ENCODE measurements around the gene INIP. TPM values are rescaled to one million over a fixed set of nuclear protein-coding genes. Genes with fewer than 3 reads are reported as not detected.

Gene INIP
- total RNA-seq, 4 donors from 2014 or later = 11.6 to 14.2 (median 13.0) TPM

DNA sequence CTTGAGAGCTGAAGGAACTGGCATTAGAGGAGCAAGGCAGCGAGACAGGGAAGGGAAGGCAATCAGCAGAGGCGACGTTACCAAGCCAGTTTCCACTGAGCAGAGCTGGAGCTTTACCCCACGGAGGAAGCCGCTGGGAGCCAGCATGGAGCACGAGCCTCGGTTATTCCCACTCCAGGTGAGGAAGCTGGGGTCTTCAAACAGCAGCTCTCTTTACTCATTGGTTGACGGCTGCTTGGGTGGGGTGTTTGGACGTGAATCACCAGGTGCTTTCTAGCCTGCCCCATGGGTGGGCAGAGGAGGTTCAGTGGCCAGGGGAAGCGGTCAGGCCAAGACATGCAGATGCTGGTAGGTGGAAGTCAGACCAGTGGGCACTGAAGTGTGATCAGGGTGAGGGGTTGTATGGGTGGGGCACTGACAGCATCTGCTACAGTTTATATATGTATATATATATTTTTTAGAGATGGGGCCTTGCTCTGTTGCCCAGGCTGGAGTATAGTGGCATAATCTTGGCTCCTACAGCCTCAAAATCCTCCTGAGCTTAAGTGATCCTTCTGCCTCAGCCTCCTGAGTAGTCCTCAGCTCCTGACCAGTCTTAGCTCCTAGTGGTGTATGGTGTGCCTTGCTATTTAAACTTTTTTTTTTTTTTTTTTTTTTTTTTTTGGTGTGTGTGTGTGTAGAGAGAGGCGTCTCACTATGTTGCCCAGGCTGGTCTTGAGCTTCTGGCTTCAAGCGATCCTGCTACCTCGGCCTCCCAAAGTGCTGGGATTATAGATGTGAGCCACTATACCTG is 45.0 kb upstream of the INIP start:
- no peak for TF ChIP-seq POLR2AphosphoS5 (IDR thresholded peaks at IDR 0.05)
- TF ChIP-seq, protein P1, sequence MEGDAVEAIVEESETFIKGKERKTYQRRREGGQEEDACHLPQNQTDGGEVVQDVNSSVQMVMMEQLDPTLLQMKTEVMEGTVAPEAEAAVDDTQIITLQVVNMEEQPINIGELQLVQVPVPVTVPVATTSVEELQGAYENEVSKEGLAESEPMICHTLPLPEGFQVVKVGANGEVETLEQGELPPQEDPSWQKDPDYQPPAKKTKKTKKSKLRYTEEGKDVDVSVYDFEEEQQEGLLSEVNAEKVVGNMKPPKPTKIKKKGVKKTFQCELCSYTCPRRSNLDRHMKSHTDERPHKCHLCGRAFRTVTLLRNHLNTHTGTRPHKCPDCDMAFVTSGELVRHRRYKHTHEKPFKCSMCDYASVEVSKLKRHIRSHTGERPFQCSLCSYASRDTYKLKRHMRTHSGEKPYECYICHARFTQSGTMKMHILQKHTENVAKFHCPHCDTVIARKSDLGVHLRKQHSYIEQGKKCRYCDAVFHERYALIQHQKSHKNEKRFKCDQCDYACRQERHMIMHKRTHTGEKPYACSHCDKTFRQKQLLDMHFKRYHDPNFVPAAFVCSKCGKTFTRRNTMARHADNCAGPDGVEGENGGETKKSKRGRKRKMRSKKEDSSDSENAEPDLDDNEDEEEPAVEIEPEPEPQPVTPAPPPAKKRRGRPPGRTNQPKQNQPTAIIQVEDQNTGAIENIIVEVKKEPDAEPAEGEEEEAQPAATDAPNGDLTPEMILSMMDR (IDR thresholded peaks at IDR 0.05) = no peak
- no peak for TF ChIP-seq EP300 (IDR thresholded peaks at IDR 0.05)
- no peak for TF ChIP-seq POLR2A (IDR thresholded peaks at IDR 0.05)

DNA sequence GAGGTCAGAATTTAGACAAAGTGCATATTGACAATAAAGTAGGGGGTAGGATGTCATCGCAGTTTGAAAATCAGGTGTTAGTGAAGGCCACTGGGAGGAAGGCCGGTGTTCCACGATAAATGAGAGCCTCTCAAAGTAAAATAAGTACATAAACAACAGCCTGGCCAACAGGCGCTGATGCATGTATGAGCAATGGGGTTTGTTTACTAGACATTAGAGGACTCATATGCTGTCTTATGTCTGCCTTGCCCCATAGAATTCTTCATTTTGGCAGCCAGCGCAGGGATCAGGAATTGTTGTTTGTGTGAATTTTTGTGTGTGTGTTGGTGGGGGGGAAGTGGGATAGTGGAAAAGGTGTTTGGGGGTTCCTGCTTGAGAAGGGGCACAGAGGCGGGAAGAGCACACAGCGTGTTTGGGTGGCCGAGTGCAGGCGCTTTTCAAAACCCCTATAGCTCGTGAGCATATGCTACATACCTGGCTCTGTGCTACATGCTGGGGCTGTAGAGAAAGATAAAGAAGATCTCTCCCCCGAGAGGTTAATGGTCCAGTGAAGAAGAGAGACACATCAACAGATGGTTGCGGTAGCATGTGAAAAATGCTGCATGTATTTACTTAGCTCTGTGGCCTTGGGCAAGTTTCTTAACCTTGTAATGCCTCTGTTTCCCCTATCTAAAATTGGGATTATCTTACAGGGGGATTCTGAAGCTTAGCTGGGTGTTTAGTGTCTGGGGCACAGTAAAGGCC is 44.2 kb upstream of the INIP start:
- WGBS, 2 donors (ENCODE audit: low coverage in 1 of 2) = 92 to 100% methylated on average over 3 to 6 of the region's 12 CpGs
- Histone ChIP-seq H3K4me1 (peaks cover 0 to 8% (median 0%) of the 10 kb centered on the region in 3 donors), H3K36me3 (no peaks in the 10 kb centered on the region), H3K27ac (no peak overlapping the region), H3K4me3 (no peak overlapping the region), H3K27me3 (no peaks in the 10 kb centered on the region), H3K9me3 (no peaks in the 10 kb centered on the region)
- no peak for ATAC-seq
- TF ChIP-seq, protein P1 (IDR thresholded peaks at IDR 0.05) = no peak
- TF ChIP-seq POLR2A (IDR thresholded peaks at IDR 0.05) = no peak
- TF ChIP-seq POLR2AphosphoS5 (IDR thresholded peaks at IDR 0.05) = no peak
- TF ChIP-seq EP300 (IDR thresholded peaks at IDR 0.05) = no peak

More for the DNA sequence above, 45.0 kb upstream of the INIP start:
- 92 to 100% methylated on average over 2 to 5 of the region's 13 CpGs for WGBS, 2 donors (ENCODE audit: low coverage in 1 of 2)
- Histone ChIP-seq H3K9me3 (no peaks in the 10 kb centered on the region), H3K4me1 (no peaks in the 10 kb centered on the region), H3K27ac (no peak overlapping the region), H3K4me3 (no peak overlapping the region), H3K36me3 (no peaks in the 10 kb centered on the region), H3K27me3 (no peaks in the 10 kb centered on the region)
- ATAC-seq = no peak

DNA sequence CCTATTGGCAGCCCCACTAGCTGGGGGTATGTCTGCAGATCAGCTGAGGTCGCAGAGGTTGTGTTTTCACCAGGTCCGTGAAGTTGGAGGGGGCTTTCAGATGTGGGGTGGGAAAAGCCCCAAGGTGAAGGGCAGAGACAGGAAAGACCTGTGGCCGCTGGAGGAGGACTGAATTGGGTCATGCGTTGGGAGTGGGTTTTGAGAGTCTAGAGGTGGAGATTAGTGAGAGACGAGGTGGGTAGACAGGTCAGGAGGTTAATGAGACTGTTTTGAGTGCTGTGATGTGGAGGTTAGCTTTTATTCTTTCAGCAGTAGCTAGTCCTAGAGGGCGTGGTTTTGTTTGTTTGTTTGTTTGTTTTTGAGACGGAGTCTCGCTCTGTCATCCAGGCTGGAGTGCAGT is 42.9 kb upstream of the INIP start:
- no peak overlapping the region for H3K27ac ChIP-seq
- H3K27me3 ChIP-seq = no peaks in the 10 kb centered on the region
- ATAC-seq = no peak
- TF ChIP-seq, protein P1 (IDR thresholded peaks at IDR 0.05) = no peak
- no peak for TF ChIP-seq POLR2A (IDR thresholded peaks at IDR 0.05)
- TF ChIP-seq POLR2AphosphoS5 (IDR thresholded peaks at IDR 0.05) = no peak
- TF ChIP-seq EP300 (IDR thresholded peaks at IDR 0.05) = no peak
- WGBS, 2 donors (ENCODE audit: low coverage in 1 of 2) = 83 to 84% methylated on average over 5 to 8 of the region's 8 CpGs
- H3K4me3 ChIP-seq = no peak overlapping the region
- H3K4me1 ChIP-seq = peaks cover 0 to 20% (median 2%) of the 10 kb centered on the region in 3 donors
- H3K9me3 ChIP-seq = no peaks in the 10 kb centered on the region
- H3K36me3 ChIP-seq = no peaks in the 10 kb centered on the region

DNA sequence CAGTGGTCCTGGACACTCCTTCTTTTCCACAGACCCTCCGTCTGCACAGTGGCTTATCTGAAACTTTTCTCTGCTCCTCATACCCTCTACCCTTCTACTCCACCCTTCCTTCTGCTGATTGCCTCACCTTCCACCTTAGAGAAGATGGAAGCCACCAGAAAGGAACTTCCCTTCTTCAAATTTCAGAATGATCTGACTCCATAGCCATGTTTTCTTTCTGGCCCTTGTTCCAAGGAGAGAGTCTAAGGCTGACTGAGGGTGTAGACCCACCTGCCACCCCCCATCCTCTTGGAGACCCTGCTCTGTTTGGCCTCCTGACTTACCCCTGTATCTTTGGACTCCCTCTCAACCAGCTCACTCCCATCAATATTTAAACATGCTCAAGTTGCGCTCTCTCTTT is 40.0 kb upstream of the INIP start:
- no peak for ATAC-seq
- Histone ChIP-seq H3K27me3 (no peaks in the 10 kb centered on the region), H3K36me3 (no peaks in the 10 kb centered on the region), H3K9me3 (no peaks in the 10 kb centered on the region), H3K4me3 (no peak overlapping the region), H3K27ac (no peak overlapping the region), H3K4me1 (peaks cover 3 to 49% (median 31%) of the 10 kb centered on the region in 3 donors)
- 93 to 100% methylated on average over 2 of the region's 2 CpGs for WGBS, 2 donors (ENCODE audit: low coverage in 1 of 2)
- no peak for TF ChIP-seq POLR2AphosphoS5 (IDR thresholded peaks at IDR 0.05)
- TF ChIP-seq POLR2A (IDR thresholded peaks at IDR 0.05) = no peak
- TF ChIP-seq EP300 (IDR thresholded peaks at IDR 0.05) = no peak

DNA sequence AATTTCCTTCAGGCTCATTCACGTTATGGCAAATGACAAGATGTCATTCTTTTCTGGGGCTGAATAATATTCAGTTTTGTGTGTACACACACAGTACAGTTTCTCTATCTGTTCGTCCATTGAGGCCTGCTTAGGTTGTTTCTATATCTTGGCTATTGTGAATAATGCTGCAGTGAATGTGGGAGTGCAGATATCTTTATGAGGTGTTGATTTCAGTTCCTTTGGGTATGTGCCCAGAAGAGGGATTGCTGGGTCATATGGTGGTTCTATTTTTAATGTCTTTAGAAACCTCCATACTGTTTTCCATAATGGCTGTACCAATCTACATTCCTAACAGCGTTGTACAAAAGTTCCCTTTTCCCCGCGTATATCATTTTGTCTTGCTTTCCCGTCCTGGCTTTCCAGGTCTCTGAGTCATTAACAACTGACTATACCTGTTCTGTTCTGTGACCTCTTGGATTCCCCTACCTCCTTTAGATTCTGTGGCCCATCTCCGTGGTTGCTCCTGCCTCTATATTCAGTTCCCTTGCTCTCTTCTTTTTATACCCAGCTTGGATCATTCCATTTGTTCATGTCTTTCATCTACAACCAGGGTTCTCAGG is 39.5 kb upstream of the INIP start:
- no peaks in the 10 kb centered on the region for H3K27me3 ChIP-seq
- no peak overlapping the region for H3K27ac ChIP-seq
- no peaks in the 10 kb centered on the region for H3K9me3 ChIP-seq
- ATAC-seq = no peak
- 44 to 63% methylated on average over 7 of the region's 7 CpGs for WGBS, 2 donors (ENCODE audit: low coverage in 1 of 2)
- H3K4me3 ChIP-seq = no peak overlapping the region
- no peaks in the 10 kb centered on the region for H3K36me3 ChIP-seq
- TF ChIP-seq POLR2A (IDR thresholded peaks at IDR 0.05) = no peak
- TF ChIP-seq EP300 (IDR thresholded peaks at IDR 0.05) = no peak
- TF ChIP-seq, protein P1 (IDR thresholded peaks at IDR 0.05) = no peak
- no peak for TF ChIP-seq POLR2AphosphoS5 (IDR thresholded peaks at IDR 0.05)
- peaks cover 3 to 55% (median 35%) of the 10 kb centered on the region in 3 donors for H3K4me1 ChIP-seq

Measured in gastroesophageal sphincter (tissue), 4 donors.